NCI-H524 treated with DMSO at 0.1 percent for 48 hours (cell line): ENCODE measurements around the gene ANKK1.
A peak's percentile ranks its signal among the peaks of the same experiment; 100 is the strongest.

Experiments used
- DNase-seq: peaks from one replicate; lab custom pipeline; 2025; lab: John Stamatoyannopoulos, UW

ANKK1 gene

DNA sequence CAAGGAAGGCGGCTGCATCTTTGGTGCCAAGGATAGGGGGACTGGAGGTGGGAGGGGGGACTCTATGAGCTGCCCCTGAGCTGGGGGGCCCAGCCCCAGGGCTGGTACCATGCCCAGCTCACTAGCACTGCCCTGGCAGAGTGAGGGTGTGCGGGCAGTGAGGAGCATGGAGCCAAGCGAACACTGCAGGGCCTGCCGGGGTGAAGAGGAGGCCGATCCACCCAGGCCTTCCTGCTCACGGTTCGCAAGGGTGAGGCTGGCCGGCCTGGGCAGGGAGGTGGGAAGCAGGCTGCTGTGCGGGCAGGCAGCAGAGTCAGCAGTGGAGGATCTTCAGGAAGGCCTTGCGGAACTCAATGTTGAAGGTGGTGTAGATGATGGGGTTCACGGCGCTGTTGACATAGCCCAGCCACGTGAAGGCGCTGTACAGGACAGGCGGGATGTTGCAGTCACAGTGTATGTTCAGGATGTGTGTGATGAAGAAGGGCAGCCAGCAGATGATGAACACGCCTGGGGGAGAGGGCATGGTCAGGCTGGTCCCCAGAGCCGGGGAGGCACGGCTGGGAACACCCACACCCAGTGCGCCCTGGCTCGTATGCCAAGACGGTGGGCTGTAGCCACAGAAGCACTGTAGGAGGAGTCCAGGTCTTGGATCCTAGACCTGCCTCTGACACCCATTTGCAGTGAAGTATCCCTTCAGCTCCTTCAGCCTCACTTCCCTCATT, 23.0 kb downstream of the ANKK1 start:
- DNase-seq, result no peak

DNA sequence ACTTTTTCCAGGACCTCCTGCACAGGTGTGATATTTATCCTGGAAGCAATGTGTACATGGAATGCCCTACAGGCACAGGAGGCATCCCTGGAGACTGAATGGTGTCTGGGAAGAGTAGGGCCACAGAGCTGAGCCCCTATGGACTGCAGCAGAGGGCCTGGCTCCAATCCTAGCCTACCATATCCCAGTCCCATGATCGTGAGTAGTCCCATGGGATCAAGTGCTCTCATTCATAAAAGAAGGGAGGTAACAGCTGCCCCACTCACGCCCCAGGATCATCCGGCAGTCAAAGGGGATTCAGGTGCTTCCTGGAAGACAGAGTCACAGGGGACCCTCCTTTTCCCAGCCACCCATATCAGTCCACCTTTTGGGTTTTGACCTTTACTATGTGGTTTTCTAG, 24.0 kb downstream of the ANKK1 start:
- peak; percentile 18 for DNase-seq

DNA sequence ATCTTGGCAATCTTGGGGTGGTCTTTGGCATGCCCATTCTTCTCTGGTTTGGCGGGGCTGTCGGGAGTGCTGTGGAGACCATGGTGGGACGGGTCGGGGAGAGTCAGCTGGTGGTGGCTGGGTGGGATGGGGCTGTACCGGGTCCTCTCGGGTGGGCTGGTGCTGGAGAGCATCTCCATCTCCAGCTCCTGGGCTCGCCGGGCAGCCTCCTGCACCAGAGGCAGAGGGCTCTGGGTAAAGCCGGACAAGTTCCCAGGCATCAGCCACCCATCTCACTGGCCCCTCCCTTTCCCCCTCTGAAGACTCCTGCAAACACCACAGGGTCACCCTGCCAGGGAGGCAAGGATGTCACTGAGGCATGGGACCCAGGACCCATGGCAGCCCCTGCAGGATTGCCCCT, 25.1 kb downstream of the ANKK1 start:
- DNase-seq, result no peak

DNA sequence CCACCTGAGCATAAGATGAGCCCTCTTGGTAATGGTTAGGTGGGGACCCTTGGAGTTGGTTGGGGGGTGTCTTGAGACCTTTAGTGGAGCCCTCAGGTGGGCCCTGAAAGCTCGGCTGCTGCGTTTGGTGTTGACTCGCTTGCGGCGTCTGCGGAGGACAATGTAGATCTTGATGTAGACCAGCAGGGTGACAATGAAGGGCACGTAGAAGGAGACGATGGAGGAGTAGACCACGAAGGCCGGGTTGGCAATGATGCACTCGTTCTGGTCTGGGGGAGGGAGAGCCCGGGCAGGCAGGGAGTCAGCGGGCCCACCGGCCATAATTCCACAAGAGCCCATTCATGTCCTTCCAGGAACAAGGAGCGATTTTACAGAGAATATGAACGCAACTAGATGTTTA, 27.8 kb downstream of the ANKK1 start:
- no peak for DNase-seq

DNA sequence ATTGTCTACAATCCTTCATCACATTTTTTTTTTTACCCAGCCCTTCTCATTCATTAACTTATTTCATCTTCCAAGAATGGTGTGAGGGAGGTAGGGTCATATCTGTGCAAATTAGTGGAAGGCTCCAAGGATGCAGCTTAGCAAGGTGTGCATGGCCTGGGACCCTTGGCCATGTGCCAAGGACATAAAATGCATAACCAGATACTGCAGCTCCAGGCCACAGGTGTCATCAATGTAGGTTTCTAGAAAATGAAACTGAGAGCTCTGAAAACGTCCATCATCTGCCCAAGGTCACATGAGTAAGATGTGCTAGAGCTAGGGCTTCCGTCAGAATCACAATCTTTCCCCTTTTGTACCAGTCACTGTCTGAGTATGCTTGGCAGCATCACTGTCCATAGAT, 29.8 kb downstream of the ANKK1 start:
- no peak for DNase-seq

DNA sequence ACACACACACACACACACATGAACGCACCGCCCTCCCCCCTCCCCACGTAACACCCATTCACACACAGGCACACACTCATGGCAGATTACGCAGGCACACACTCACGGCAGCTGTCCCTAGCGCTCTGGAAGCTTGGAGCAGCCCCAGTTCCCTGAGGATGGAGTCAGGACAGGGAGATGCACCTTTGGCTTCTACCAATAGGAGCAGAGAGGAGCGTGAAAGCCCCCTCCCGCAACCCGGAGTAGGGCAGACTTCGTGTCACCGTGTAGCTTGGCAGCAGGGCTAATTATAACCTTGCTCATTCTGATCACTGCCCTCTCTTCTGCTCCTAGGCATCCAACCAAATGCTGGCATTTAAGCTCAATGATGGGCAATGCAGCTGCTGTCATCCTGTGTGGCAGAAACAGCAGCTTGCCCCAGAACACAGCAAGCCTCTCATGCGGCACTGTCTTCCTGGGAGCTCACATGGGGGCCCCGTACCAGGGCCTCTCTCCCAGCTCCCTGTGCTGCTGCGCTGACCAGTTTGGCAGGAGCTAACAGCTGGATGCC, 31.9 kb downstream of the ANKK1 start:
- no peak for DNase-seq

DNA sequence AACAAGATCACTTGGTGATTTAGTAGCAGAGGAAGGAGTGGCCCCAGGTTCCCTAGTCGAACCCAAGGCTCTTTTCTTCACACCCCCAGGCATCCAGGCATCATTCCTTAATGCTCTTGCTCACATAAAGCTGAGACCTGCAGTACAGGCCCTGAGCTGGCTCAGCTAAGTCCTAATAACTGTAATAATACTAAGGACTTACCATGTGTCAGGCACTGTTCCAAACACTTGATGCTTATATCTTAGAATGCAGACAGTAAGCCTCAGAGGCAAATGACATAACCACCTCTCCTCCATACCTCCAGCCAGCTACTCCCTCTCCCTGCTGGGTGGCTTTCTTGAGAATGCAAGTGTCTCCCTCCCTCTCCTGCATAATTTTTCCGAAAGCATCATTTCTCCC, 33.2 kb downstream of the ANKK1 start:
- DNase-seq, result no peak

DNA sequence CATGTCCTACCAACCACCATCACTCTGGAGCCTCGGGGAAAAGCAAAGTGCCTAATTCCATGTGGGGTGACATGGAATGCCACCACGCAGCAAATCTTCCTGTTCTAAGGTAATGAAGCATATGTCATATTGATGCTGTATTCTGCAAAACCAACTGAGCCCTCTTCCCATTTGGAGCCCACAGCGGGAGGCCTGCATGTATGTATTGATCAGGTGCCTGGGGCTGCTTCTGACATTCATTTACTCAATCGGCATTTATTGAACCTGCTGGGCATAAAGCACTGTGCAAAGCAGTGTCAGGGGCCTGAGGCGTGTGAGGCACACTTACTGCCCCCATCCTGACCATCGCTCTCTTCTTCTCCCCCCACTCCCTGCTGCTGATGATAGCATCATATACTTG, 39.1 kb downstream of the ANKK1 start:
- DNase-seq, result no peak

DNA sequence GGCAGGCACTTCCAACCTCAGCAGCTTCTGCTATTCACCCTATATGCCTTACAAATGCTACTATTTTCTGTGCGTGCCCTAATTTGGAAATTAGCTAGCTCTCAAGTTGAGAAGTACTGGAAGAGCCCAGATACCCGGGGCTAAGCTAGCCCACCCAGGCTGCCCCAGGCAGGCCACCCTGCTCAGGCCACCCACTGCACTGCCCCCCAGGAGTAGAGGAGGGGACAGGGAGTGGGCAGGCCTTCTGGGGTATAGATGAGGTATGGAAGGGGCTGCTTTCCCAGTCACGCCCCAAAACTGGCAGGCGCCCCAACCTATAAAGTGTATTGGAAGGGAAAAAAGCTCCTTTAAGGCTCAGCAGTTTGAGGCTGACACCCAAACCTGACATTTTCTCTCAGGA, 44.2 kb downstream of the ANKK1 start:
- DNase-seq, result no peak

DNA sequence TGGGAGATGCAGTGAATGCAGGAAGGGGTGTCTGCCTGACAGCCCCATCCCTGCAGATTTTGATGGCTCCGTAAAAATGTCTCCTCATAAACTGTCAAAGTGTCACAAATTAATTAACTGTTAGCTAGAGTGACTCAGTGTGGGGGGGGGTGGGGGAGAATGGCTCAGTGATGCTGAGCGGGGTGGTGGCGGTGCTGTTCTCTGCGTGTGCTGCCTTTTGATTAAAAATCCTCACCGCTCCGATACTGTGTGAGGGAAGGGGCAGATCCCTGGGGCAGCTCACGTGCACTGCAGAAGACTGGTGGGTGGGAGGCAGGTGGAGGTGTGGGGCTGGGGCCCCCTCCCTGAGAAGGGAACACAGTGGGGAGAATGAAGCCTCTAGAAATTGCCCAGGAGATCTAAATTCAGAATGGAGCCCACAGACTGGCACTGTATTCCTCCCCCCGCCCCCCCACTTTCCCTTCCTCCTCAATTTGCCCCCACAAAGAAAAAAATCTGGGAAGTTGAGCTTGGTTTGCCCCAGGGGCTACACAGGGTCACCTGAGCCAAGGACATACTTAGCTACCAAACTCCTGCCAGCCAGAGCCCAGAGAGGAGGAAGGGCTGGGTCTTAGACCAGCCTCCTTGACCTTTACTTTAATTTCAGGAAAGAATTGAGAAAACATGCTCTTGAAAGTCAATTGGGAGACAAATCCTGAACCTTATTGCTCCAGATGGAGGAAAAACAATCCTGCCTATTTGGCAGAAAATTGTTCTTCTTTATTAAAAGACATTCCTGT, 47.8 kb downstream of the ANKK1 start:
- no peak for DNase-seq

DNA sequence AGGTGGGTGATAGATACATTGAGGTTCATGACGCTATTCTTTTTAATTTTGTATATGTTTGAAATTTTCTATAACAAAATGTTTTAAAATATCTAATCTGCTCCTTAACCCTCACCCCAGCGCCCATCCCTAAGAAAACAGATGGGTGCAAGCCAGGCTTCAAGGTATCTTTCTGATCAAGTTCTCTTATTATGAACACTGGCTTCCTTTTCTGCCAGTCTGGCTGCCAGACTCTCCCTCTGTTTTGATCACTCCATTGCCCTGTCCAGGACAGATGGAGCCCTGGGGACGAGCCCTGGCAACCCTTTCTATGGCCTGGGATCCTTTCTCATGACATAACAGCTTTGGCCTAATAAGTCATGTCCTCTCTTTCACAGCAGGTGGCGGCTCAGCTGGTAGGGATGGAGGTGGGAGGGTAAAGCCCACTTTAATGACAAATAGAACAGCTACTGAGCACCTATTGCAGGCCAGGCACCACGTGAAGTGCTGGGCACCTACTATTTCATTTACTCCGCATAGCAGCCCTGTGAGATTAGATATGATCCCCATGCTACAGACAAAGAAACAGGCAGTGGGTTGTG, 49.2 kb downstream of the ANKK1 start:
- peak; percentile 71 for DNase-seq

DNA sequence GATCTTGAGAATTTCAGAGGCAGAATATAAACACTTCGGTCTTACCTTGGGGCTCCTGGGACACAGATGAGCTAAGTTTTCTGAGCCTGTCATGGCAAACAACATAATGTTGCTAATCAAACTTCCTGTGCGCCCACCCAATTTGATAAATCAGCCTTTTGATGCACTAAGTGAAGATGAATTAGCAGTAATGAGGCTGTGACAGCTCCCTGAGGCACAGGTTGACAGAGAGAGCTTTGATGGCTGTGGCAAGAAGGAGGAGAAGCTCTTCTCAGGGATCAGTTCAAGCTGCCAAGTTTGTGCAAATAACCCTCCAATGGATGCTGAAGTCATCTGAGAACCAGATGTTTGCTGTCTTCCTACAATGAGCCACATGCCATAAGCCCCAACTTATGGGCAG, 53.2 kb downstream of the ANKK1 start:
- DNase-seq, result no peak

DNA sequence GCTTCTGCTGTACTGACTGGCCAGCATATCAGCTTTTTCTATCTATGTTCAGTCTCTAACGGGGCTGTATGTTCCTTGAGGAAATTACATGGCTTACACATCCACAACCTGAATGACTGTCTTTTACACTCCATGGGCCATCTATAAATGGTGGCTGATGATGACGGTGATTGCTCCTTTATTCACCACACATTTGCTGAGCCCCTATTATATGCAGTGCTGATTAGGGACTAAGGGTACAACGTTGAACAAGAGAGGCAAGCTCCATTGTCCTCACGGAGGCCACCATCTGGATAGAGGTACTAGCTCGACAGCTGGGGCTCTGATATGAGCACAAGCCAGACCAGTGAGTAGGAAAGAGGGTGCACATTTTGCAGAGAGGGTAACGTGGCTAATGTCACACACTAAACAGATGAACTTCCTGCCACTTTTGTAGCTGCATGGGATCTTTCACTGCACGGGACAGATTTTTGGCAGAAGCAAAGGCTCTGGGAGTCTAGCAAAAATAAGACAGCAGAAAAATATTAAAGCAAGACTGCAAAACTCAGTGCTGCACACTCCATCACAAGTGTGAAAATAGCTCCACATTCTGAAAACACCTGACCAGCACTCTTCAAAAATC, 57.0 kb downstream of the ANKK1 start:
- DNase-seq, result peak; percentile 59

DNA sequence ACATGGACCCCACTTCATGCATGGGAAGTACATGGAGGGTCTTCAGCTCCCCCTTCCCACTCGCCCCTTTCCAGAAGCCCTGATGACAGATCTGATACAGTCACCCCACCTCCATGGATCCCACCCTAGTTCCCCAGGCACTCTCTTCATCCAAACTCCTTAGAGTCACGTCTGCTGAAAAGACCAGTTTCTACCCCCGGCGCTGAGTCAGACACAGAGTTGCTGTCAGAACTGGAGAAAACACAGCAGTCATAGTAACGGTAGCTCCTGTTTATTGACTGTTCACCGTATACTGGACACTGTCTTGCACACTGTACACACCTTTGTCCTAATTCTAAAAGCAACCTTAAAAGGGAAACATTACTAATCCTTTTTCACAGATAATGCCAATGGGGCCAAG, 58.5 kb downstream of the ANKK1 start:
- no peak for DNase-seq

DNA sequence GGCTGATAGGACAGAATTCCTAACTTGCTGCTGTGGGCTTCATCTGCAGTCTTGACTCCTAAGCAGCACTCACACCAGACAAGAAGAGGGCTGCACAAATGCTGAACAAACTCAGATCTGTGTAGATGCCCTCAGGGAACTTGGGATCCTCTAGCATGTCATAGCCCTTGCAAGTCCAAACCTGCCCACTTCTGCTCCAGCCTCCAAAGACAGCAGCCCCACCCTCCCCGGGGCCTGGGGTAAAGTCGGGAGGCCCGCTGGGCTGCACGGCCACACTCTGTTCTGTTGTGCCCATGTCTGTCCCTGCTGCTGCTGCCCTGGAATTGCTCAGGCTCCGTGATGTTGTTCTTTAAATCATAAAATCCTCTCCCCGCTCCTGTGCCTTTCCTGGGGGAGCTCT, 59.4 kb downstream of the ANKK1 start:
- no peak for DNase-seq

DNA sequence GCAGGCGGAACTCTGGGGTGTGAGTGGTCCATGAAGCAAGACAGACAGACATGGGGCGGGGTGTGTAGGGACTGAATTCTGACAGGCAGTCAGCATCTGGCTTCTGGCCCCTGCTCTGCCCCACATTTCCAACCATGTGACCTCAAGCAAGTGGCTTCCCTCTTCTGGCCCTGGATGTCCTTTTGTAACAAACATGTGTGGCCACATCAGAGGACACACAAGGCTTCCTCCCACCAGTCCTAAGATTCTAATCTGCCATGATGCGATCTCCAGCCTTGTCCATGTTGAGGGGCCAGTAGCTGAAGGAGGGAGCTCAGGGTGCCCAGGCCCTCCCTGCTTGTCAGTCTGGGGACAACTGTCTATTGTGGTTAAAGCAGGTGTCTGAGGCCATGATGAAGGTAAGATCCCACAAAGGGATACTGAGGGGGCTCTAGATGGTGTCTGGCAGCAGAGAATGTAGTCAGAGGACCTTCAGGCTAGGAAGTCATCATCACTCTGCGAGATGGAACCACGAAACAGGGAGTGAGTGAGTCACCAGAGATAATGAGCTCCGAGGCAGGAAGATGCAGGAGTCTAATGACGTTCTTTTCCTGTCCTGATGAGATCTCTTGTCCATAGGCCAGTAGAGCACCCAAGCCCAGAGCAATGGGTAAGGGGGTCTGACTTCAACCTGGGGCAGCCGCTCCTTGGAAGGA, 60.2 kb downstream of the ANKK1 start:
- no peak for DNase-seq

DNA sequence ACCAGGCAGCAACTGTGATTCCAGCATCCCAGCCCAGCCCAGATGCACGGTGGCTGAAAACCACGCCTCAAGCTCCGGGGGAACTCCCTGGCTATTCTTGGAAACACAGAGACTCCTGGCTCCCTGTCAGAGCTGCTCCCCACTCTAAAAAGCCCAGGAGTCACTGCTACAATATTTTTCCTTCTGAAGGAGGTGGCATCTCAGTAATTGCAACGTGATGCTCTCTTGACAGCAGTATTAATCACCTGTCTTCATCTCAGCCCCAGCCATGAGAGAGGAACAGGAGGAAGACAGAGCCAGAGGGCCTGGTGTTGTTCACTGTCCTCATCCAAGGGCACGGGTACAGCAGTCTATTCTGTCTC, 60.7 kb downstream of the ANKK1 start:
- no peak for DNase-seq

DNA sequence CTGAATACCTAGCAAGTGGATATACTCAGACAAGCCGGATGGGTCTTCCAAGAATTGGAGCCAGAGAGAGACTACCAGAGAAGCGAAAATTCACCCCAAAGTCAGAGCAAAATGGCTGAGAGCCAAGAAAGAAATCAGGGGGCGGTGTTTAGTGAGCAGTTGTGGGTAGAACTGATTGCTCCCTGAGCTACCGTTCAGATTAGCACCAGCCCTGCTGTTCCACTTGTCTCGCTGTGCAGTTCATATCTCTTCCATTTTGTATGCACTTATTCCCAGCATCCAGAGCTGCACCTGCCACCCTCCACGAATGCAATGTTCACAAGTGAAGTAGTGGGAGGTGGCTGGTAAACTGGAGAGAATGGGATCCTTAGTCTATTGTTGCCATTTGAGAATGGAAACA, 62.2 kb downstream of the ANKK1 start:
- DNase-seq, result no peak
